Lower leg skin (tissue), 3 donors: ENCODE results near the gene RERE.

ENCODE experiments used
- CTCF ChIP-seq, 3 donors: fragments of 450-650 bp; IDR thresholded peaks; one replicate each; pipeline ENCODE4 v1.5.1; 2016; ENCODE audit warnings: antibody characterized with exemption in 3 of 3, mild to moderate bottlenecking in 3 of 3, moderate library complexity in 2 of 3
- POLR2A ChIP-seq, 2 donors: fragments of 450-650 bp; IDR thresholded peaks; one replicate each; pipeline ENCODE4 v1.6.1; 2016 to 2017; ENCODE audit warnings: antibody characterized with exemption in 2 of 2, mild to moderate bottlenecking in 1 of 2, moderate library complexity in 1 of 2

GRCh38 chr1:8410791-8411190 is 406.6 kb downstream of the RERE start:
- TF ChIP-seq POLR2A (IDR thresholded peaks at IDR 0.05) (no peak), CTCF (IDR thresholded peaks at IDR 0.05) (no peak)
